Limb (tissue), 2 donors: ENCODE measurements around the gene OAT.

Experiments
- DNase-seq, 2 donors: peaks; one replicate each; pipeline ENCODE4 v3.0.0-alpha.2; 2016; ENCODE audit errors: extremely low spot score in 2 of 2

OAT gene

GRCh38 chr10:124418726-124419501, at the start of gene OAT:
OAT (minus strand) TSS chr10:124418923; CDS start chr10:124412171, 6,752 bp downstream.
- DNase-seq = peak; percentile 96

DNA sequence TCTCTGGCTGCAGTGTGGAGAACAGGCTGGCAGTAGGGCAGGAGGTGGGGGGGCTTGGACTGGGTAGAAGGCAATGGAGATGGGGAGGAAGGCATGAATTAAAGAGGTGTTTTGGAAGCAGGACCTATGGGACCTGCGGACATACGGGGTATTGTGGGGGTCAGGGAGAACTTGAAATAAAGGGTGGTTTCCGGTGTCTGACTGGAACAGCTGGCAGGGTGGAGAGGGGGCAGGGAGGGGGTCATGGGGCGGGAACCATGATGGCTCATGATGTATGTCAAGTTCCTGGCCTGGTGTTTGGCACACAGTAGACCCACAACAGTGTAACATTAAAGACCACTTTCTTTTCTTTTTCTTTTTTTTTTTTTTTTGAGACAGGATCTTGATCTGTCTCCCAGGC, 48.4 kb upstream of the OAT start:
- DNase-seq = no peak

- DNase-seq = no peak
These were observed 47.2 kb upstream of the OAT start for GRCh38 chr10:124465777-124466488.

- no peak for DNase-seq
These were observed 46.5 kb upstream of the OAT start for GRCh38 chr10:124465003-124465776.

GRCh38 chr10:124464028-124464965, 45.6 kb upstream of the OAT start:
- no peak for DNase-seq

GRCh38 chr10:124462348-124462695, 43.6 kb upstream of the OAT start:
- no peak for DNase-seq

GRCh38 chr10:124461642-124462347, 43.1 kb upstream of the OAT start, which contains the start of gene LHPP:
LHPP (plus strand) TSS chr10:124461823; CDS start chr10:124461863, 40 bp downstream.
- peak; percentile 83 to 92 for DNase-seq

DNA sequence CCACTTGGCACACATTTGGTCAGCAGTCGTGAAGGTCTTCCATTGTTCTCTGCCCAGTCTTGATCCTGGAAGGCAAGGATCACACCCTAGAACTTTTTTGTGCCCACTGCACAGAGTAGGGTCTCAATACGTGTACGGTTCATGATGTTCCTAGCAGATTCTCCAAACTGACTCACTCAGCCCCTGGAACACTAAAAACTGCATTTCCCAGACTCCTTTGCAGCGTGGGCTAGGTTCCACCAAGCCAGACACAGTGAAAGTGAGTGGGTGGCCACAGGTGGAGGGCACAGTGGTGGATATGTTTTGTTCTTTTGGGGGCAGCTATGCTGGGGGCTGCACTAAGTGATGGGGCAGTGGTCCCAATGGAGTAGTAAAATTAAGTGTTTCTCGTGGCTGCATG, 41.4 kb upstream of the OAT start:
- no peak for DNase-seq

GRCh38 chr10:124459395-124459794, 40.7 kb upstream of the OAT start:
- DNase-seq = no peak

DNA sequence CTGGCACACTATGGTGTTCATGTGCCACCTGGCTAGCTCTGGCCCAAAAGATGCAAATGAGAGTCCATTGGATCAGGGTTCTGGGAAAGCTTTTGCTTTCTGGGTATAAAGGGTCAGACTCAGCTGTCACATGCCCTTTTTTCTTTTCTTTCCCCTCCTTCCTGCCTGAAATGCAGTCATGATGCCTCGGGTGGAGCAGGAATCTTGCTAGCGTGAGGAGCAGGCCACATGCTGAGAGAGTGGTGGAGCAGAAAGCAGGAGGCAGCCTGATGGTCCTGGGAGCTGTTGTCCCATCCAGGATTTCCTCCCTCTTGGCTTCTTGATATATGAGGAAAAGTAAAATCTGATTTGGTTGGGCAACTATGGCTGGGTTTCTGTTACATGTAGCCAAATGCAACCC, 40.2 kb upstream of the OAT start:
- DNase-seq = no peak

- DNase-seq = no peak
These were observed 39.8 kb upstream of the OAT start for GRCh38 chr10:124458473-124458872.

DNA sequence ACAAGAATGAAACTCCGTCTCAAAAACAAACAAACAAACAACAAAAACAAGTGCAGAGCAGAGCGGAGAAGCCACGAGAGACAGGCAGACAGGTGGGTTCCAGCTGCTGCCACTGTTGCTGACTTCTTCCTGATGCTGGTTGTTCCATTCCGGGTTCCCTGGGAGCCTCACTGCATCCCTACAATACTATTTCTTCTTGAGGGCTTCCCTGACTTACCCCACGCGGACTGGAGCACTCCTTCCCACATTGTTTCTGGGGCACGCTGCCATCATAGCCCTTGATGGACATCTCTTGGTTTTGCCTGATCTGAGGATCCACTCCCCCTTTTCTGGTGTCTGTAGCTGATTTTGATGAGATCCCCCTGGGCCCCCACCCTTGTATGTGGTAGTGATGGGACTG, 36.7 kb upstream of the OAT start:
- DNase-seq = no peak

DNA sequence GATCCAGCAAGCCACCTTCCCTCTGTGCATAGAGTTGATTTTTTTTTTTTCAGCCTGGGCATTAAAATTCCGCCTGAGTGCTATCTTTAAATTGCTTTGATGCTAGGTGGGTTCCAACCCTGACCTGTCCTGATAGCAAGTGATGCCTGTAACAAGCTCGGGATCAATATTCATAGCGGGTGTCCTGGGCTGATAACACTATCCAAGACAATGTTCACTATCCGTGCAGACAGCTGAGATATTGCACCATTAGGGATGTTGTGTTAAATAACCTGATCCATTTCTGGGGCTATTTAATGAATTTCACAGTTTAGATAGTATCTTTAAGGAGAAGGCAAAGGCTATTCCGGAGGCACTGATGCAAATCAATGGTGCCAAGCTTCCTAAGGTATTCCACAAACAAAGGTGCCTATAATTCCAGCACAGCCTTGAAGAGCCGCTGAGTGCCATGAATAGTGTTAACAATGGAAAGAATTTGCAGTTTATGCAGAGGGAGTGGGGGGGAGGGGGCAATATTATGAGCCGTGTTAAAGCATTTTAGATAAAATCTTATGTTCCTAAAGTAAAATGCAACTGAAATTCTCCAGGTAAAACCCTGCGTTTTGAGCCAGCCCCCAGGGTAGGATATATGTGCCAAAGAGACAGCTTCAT, 35.4 kb upstream of the OAT start:
- DNase-seq = no peak

GRCh38 chr10:124451276-124451675, 32.6 kb upstream of the OAT start:
- DNase-seq = no peak

DNA sequence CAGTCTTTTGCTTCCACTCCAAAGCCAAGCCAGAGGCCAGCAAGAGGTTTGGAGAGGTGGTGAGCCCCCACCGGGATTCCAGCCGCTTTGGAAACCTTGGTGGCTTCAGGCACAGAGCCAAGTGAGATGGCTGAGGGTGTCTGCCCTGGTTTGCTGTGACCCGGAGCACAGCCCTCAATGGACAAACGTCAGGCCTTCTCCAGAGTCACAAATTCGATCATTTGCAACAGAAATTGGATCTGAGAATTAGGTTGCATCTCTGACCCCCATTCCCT, 32.0 kb upstream of the OAT start:
- DNase-seq = no peak

GRCh38 chr10:124450012-124450782, 31.5 kb upstream of the OAT start, which contains the start of gene NKX1-2:
NKX1-2 (minus strand) TSS chr10:124450035; CDS start chr10:124449943, 92 bp downstream.
- DNase-seq = peak in 1 of 2 donors; percentile 77

DNA sequence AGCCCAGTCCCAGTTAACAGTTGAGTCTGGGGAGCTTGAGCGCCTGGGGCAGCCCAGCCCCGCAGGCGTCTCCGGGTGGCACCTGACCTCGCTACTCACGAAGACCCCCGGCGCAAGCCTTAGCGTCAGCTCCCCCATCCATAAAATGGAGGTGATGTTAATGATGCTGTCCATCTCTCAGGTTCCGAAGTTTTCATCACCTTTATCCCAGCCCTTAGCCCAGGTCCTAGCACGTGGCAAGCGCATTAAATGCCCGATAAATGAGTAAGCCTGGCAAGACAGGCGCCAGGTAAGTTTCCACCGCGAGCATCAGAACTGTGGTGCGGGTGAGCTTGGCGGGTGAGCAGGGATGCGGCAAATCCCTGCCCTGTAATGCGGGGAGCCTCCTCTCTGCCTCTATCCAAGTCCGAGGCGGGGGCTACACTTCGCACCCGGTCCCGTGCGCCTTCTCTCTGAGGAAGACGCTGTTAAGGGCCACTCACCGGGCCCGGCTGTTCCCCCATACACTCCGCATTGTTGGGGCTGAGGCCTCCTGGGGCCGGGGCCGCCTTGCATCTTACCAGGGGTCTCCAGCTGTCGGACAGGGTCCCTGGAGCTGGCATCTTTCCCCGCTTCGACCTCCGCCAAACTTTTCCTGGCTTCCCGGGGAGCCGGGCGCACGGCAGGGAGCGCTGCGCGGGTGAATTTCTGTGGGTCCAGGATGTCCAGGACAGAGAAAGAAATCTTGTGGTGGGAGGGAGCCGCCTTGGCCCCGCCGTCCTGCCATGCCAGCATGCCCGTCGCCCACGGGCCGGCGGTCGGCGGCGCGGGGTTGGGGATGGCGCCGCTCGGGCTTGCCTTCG, 30.7 kb upstream of the OAT start:
- DNase-seq = no peak

GRCh38 chr10:124448696-124449169, 30.0 kb upstream of the OAT start:
- DNase-seq = no peak
